PC-9 (cell line): ENCODE results near the gene RNF130. TPM values are rescaled to one million over a fixed set of nuclear protein-coding genes. Genes with fewer than 3 reads are reported as not detected.
"Not testable (repeated sequence)": the region's sequence is repeated elsewhere in the genome, so short reads cannot be mapped to it uniquely, and the experiment has no call there.

Experiments used
- BruUV-seq: library from RNA; stranded (reverse); fragments of 400-500 nt; replicated peaks from 2 replicates; lab custom pipeline; 2021; lab: Mats Ljungman, UMichigan
- CTCF ChIA-PET: fragments of 300-600 bp; sonication (Branson Sonifier 250); formaldehyde crosslinking; loops from one replicate; lab custom pipeline; 2022; ENCODE audit warnings: antibody characterized with exemption; lab: Charles Lee
- POLR2A ChIA-PET: fragments of 300-600 bp; sonication (Branson Sonifier 250); formaldehyde crosslinking; loops from one replicate; lab custom pipeline; 2022; ENCODE audit warnings: antibody characterized with exemption; ENCODE audit not compliant: unreplicated experiment; lab: Charles Lee
- DNase-seq, 2 experiments: peaks; one replicate each; pipeline versions ENCODE4 v3.0.0 to v3.0.0-alpha.2; 2015 to 2022; ENCODE audit warnings: mixed read lengths in 1 of 2
- H2AFZ ChIP-seq: fragments of 200-600 bp; sonication (generic); 2 replicates; pipeline ENCODE4 v1.8.1; 2017; ENCODE audit warnings: antibody characterized with exemption
- H3F3A ChIP-seq: fragments of 200-600 bp; sonication (generic); 2 replicates; pipeline ENCODE4 v1.8.1; 2017; ENCODE audit warnings: antibody characterized with exemption, mild to moderate bottlenecking, low read depth; ENCODE audit not compliant: insufficient read depth
- H3K27ac ChIP-seq: fragments of 200-600 bp; sonication (generic); 2 replicates; pipeline ENCODE4 v1.6.1; 2016; ENCODE audit warnings: mixed run types
- H3K27me3 ChIP-seq: fragments of 200-600 bp; sonication (generic); 2 replicates; pipeline ENCODE4 v1.6.1; 2016; ENCODE audit warnings: low read depth, mixed run types; ENCODE audit not compliant: insufficient read depth
- H3K36me3 ChIP-seq: fragments of 200-600 bp; sonication (generic); 2 replicates; pipeline ENCODE4 v1.6.1; 2016; ENCODE audit warnings: low read depth, mixed run types
- H3K4me1 ChIP-seq: fragments of 200-600 bp; sonication (generic); replicated peaks from 2 replicates; pipeline ENCODE4 v1.6.1; 2016; ENCODE audit warnings: mixed run types; ENCODE audit not compliant: insufficient read depth
- H3K4me2 ChIP-seq: fragments of 200-600 bp; sonication (generic); 2 replicates; pipeline ENCODE4 v1.6.1; 2017; ENCODE audit warnings: mixed run types
- H3K4me3 ChIP-seq: fragments of 200-600 bp; sonication (generic); 2 replicates; pipeline ENCODE4 v1.6.1; 2016; ENCODE audit warnings: mixed run types
- H3K79me2 ChIP-seq: fragments of 200-600 bp; sonication (generic); 2 replicates; pipeline ENCODE4 v1.6.1; 2017; ENCODE audit warnings: low read depth, mixed run types
- H3K9me2 ChIP-seq: fragments of 200-600 bp; sonication (generic); 2 replicates; pipeline ENCODE4 v1.8.1; 2017; ENCODE audit warnings: mild to moderate bottlenecking; ENCODE audit not compliant: insufficient read depth
- H3K9me3 ChIP-seq: fragments of 200-600 bp; sonication (generic); 2 replicates; pipeline ENCODE4 v1.8.1; 2016; ENCODE audit warnings: low read depth; ENCODE audit not compliant: insufficient read depth
- H4K20me1 ChIP-seq: fragments of 200-600 bp; sonication (generic); 2 replicates; pipeline ENCODE4 v1.8.1; 2017; ENCODE audit not compliant: insufficient read depth
- EZH2 ChIP-seq: fragments of 200-600 bp; sonication (generic); IDR thresholded peaks from 2 replicates; pipeline ENCODE4 v1.8.0; 2017; ENCODE audit warnings: antibody characterized with exemption, low read depth
- intact Hi-C: fragments of 100-400 bp; cut with micrococcal nuclease; formaldehyde crosslinking; loops from one replicate; pipeline ENCODE4 v1.10.0; 2022; ENCODE audit not compliant: unreplicated experiment
- total RNA-seq: library from RNA; stranded (reverse); gene quantifications from 2 replicates; pipeline ENCODE4 v1.2.3, GENCODE V29; 2021
- TF ChIP-seq, protein P1 (sequence below): fragments of 200-600 bp; sonication (generic); conservative IDR thresholded peaks from 2 replicates; pipeline ENCODE4 v1.6.1; 2017; ENCODE audit warnings: mixed run types, antibody characterized with exemption, mild to moderate bottlenecking, moderate library complexity

Gene RNF130
- total RNA-seq, 1 experiment from 2014 or later: 49.6 TPM

DNA sequence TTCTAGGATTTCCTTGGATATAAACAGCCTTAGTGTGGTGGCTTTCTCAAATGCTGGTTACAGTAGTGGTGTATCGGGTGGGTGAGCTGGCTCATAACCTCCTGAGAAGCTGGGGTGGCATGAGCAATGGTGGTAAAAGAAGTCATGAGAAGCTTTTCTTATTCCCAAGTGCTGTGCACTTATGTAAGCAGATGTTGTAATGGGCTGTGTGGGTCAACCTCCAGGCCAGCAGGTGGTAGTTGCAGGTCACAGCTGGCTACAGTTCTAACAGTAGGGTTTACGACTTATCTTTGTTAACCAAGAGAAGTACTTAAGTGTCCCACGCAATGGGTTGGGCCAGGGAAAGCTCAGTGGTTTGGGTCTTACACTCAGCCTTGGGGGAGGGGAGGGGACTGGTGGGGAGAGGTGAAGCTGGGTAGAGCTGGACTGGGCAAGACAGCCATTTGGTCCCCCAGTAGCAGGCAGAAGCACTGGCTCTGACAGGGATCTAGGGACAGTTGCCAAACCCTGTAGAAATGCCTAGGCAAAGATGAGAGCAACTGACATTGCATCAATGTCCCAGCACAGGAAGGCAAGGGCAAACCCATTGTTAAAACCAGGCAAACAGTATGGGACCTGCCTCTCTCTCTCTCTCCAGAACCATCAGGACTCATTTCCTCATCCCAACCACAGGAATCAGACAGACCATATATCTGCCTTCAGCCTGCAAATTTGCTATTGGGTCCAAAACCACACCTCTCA lies 76.8 kb downstream of the RNF130 start:
- BruUV-seq: no TSS peak
- Histone ChIP-seq H3K27ac (no peak overlapping the region), H2AFZ (no peak overlapping the region), H3K27me3 (no peaks in the 10 kb centered on the region), H3K4me1 (no peaks in the 10 kb centered on the region), H3K4me3 (no peak overlapping the region), H4K20me1 (no peaks in the 10 kb centered on the region), H3F3A (no peaks in the 10 kb centered on the region), H3K36me3 (no peaks in the 10 kb centered on the region), H3K79me2 (no peaks in the 10 kb centered on the region), H3K4me2 (no peak overlapping the region), H3K9me3 (peaks cover 3% of the 10 kb centered on the region; the same call in 1 of the 2 replicates), H3K9me2 (no peaks in the 10 kb centered on the region)
- TF ChIP-seq, protein P1, sequence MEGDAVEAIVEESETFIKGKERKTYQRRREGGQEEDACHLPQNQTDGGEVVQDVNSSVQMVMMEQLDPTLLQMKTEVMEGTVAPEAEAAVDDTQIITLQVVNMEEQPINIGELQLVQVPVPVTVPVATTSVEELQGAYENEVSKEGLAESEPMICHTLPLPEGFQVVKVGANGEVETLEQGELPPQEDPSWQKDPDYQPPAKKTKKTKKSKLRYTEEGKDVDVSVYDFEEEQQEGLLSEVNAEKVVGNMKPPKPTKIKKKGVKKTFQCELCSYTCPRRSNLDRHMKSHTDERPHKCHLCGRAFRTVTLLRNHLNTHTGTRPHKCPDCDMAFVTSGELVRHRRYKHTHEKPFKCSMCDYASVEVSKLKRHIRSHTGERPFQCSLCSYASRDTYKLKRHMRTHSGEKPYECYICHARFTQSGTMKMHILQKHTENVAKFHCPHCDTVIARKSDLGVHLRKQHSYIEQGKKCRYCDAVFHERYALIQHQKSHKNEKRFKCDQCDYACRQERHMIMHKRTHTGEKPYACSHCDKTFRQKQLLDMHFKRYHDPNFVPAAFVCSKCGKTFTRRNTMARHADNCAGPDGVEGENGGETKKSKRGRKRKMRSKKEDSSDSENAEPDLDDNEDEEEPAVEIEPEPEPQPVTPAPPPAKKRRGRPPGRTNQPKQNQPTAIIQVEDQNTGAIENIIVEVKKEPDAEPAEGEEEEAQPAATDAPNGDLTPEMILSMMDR: no peak
- TF ChIP-seq EZH2: no peak
- intact Hi-C loops: no loop called here
- CTCF ChIA-PET: no interaction called here
- no peak for DNase-seq
- POLR2A ChIA-PET: no interaction called here

DNA sequence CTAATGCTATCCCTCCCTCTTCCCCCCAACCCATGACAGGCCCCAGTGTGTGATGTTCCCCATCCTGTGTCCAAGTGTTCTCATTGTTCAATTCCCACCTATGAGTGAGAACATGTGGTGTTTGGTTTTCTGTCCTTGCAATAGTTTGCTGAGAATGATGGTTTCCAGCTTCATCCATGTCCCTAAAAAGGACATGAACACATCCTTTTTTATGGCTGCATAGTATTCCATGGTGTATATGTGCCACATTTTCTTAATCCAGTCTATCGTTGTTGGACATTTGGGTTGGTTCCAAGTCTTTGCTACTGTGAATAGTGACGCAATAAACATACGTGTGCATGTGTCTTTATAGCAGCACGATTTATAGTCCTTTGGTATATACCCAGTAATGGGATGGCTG lies 78.7 kb downstream of the RNF130 start:
- BruUV-seq, DNase-seq, H2AFZ ChIP-seq, H3K4me3 ChIP-seq, H3K4me1 ChIP-seq, POLR2A ChIA-PET, H3K27ac ChIP-seq, H3K36me3 ChIP-seq, H3K79me2 ChIP-seq, H4K20me1 ChIP-seq, H3K9me3 ChIP-seq, CTCF ChIA-PET, intact Hi-C loops, H3K27me3 ChIP-seq, H3F3A ChIP-seq, H3K4me2 ChIP-seq, H3K9me2 ChIP-seq: not testable (repeated sequence)

DNA sequence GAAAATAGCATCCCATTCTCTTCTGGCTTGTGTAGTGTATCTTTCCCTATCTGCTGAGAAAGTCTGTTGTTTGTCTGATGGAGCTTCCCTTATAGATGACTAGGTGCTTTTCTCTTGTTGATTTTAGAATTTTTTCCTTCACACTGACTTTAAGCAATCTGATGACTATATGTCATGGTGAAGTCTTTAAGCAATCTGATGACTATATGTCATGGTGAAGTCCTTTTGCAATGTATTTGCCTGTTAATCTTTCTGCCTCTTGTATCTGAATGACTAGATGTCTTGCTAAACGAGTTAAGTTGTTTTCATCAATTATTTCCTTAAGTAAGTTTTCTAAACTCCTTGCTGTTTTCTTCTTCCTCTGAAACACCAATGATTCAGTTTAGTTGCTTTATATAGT lies 80.5 kb downstream of the RNF130 start:
- DNase-seq: no peak
- POLR2A ChIA-PET: no interaction called here
- H3K9me3 ChIP-seq: peaks cover 3% of the 10 kb centered on the region; the same call in 1 of the 2 replicates

DNA sequence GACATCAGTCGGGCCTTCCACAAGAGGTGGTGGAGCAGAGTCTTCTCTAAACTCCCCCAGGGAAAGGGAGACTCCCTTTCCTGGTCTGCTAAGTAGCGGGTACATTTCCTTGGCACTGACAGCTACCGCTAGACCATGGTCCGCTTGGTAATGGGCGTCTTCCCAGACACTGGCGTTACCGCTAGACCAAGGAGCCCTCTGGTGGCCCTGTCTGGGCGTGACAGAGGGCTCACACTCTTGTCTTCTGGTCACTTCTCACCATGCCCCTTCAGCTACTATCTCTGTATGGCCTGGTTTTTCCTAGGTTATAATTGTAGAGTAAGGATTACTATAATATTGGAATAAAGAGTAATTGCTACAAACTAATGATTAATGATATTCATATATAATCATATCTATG lies 81.0 kb downstream of the RNF130 start:
- peak in 1 of 2 experiments; percentile 3 for DNase-seq
- H3K9me2 ChIP-seq, H3K27ac ChIP-seq, H3K4me2 ChIP-seq, H3K36me3 ChIP-seq, H3K9me3 ChIP-seq, H3F3A ChIP-seq, H3K79me2 ChIP-seq, H4K20me1 ChIP-seq, H3K4me3 ChIP-seq, BruUV-seq, intact Hi-C loops, H3K4me1 ChIP-seq, POLR2A ChIA-PET, H3K27me3 ChIP-seq, H2AFZ ChIP-seq: not testable (repeated sequence)
- CTCF ChIA-PET: interaction anchor here (0.6 kb wide), 1 partner anchor 661 kb away, joined by 4 read pairs; no protein-coding TSS in a partner anchor

More for the DNA sequence above, 80.5 kb downstream of the RNF130 start:
- no peaks in the 10 kb centered on the region for H3K4me1 ChIP-seq
- intact Hi-C loops: no loop called here
- no peak overlapping the region for H3K27ac ChIP-seq
- TF ChIP-seq, protein P1: no peak
- TF ChIP-seq EZH2: no peak
- H3K9me2 ChIP-seq: no peaks in the 10 kb centered on the region
- H3K27me3 ChIP-seq: no peaks in the 10 kb centered on the region
- BruUV-seq: no TSS peak
- H3K79me2 ChIP-seq: no peaks in the 10 kb centered on the region
- H3F3A ChIP-seq: no peaks in the 10 kb centered on the region
- H2AFZ ChIP-seq: no peak overlapping the region
- no peaks in the 10 kb centered on the region for H3K36me3 ChIP-seq
- H3K4me2 ChIP-seq: no peak overlapping the region
- no peaks in the 10 kb centered on the region for H4K20me1 ChIP-seq
- CTCF ChIA-PET: interaction anchor here (0.5 to 0.6 kb wide), 2 partner anchors 110 to 661 kb away, joined by 3 to 4 read pairs; no protein-coding TSS in a partner anchor
- no peak overlapping the region for H3K4me3 ChIP-seq
